Thyroid gland (tissue), 4 donors: ENCODE results near the gene LDB3. TPM values are rescaled to one million over a fixed set of nuclear protein-coding genes. Genes with fewer than 3 reads are reported as not detected.

ENCODE experiments used
- DNase-seq, 2 donors: peaks; one replicate each; pipeline ENCODE4 v3.0.0-alpha.2; 2019
- H3K27ac ChIP-seq, 3 donors: fragments of 200-600 bp; sonication (generic); 1 replicate in 2 of 3; 2 replicates in 1 of 3; pipeline ENCODE4 v1.5.1; 2016 to 2019; ENCODE audit warnings: mild to moderate bottlenecking in 1 of 3, moderate library complexity in 1 of 3
- H3K27me3 ChIP-seq: fragments of 200-600 bp; sonication (generic); one replicate; pipeline ENCODE4 v1.5.1; 2019
- H3K36me3 ChIP-seq, 2 donors: fragments of 200-600 bp; sonication (generic); one replicate each; pipeline ENCODE4 v1.5.1; 2016 to 2019
- H3K4me1 ChIP-seq, 2 donors: fragments of 200-600 bp; sonication (generic); one replicate each; pipeline ENCODE4 v1.5.1; 2017 to 2019
- H3K4me3 ChIP-seq, 3 donors: fragments of 200-600 bp; sonication (generic); replicated peaks in 1 of 3; 1 replicate in 2 of 3; 2 replicates in 1 of 3; pipeline ENCODE4 v1.5.1; 2016; ENCODE audit warnings: mild to moderate bottlenecking in 1 of 3
- H3K9me3 ChIP-seq: fragments of 200-600 bp; sonication (generic); one replicate; pipeline ENCODE4 v1.5.1; 2017
- POLR2A ChIP-seq, 2 donors: fragments of 450-650 bp; IDR thresholded peaks; one replicate each; pipeline ENCODE4 v1.6.1; 2017; ENCODE audit warnings: antibody characterized with exemption in 2 of 2, mild to moderate bottlenecking in 2 of 2, moderate library complexity in 1 of 2
- WGBS, 2 donors: methylation state at CpG; one replicate each; pipeline ENCODE4 v1.1.5; 2017; 5-methylcytosine and 5-hydroxymethylcytosine counted together
- intact Hi-C: fragments of 100-400 bp; cut with DNase I; formaldehyde crosslinking; loops from one replicate; pipeline ENCODE4 v1.15.1; 2023
- total RNA-seq, 4 donors: library from RNA; depleted of rRNA; stranded (reverse); fragments of >200 nt; gene quantifications; one replicate each; pipeline ENCODE4 v1.2.3, GENCODE V29; 2016
- TF ChIP-seq, protein P1 (sequence below), 6 experiments: fragments of 200-600 bp in 3 of 6; fragments of 450-650 bp in 3 of 6; sonication (generic) in 3 of 6; IDR thresholded peaks; one replicate each; pipeline ENCODE4 v1.5.1; 2016 to 2019; ENCODE audit warnings: antibody characterized with exemption in 6 of 6, mild to moderate bottlenecking in 2 of 6, inconsistent platforms in 1 of 6, moderate library complexity in 1 of 6

Gene LDB3, protein sequence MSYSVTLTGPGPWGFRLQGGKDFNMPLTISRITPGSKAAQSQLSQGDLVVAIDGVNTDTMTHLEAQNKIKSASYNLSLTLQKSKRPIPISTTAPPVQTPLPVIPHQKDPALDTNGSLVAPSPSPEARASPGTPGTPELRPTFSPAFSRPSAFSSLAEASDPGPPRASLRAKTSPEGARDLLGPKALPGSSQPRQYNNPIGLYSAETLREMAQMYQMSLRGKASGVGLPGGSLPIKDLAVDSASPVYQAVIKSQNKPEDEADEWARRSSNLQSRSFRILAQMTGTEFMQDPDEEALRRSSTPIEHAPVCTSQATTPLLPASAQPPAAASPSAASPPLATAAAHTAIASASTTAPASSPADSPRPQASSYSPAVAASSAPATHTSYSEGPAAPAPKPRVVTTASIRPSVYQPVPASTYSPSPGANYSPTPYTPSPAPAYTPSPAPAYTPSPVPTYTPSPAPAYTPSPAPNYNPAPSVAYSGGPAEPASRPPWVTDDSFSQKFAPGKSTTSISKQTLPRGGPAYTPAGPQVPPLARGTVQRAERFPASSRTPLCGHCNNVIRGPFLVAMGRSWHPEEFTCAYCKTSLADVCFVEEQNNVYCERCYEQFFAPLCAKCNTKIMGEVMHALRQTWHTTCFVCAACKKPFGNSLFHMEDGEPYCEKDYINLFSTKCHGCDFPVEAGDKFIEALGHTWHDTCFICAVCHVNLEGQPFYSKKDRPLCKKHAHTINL
- total RNA-seq = 1 to 10 TPM; 1.5 to 5.5 (median 1.9) TPM

DNA sequence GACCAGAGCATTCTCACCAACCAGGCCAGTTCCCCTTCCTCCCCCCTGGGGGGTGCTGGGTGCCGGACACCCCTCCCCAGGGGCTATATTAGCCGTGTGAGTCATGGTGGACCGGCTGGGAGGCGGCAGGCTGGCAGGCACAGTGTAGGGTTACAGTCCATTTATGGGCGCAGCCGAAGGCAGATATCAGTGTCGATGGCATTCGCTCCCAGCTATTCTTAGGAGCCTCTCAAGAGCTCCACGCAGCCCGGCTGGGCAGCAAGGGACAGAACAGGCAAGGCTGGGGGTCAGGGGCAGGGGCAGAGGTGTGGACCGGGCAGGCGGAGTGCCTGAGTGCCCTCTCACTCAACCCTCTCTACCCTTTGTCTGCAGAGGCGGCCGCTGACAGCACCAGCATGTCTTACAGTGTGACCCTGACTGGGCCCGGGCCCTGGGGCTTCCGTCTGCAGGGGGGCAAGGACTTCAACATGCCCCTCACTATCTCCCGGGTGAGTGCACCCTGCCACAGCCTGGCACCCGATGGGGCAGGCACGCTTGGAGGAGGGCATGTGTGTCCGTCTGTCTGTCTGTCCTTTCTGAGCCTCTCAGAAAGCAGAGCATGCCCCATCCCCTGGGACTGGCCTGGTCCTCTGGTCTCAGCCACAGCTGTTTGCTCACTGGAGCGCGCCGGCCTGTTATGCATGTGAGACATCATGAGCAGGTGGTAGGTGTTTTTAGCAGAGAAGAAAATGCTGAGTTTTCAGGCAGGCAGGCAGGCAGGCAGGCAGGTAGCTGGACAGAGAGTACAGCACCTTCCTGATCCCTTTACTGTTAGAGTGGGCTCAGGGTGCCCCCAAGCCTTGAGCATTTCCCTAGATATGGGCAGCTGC is at the start of gene LDB3:
Gene LDB3 (plus strand): TSS at position 215 of the 869 bp plus-strand sequence. CDS start 181 bp downstream, at position 396.
- 60 to 79% methylated on average over 9 to 13 of the region's 23 CpGs for WGBS, 2 donors
- Histone ChIP-seq H3K4me1 (peaks cover 15 to 23% of the 10 kb centered on the region in 2 donors), H3K4me3 (no peak within 1 kb of the TSS), H3K27ac (peak within 1 kb of the TSS in 1 of 3 donors; percentile 17), H3K27me3 (no peaks in the 10 kb centered on the region), H3K36me3 (no peaks in the 10 kb centered on the region), H3K9me3 (no peaks in the 10 kb centered on the region)
- intact Hi-C loops = no loop called here
- TF ChIP-seq, protein P1, sequence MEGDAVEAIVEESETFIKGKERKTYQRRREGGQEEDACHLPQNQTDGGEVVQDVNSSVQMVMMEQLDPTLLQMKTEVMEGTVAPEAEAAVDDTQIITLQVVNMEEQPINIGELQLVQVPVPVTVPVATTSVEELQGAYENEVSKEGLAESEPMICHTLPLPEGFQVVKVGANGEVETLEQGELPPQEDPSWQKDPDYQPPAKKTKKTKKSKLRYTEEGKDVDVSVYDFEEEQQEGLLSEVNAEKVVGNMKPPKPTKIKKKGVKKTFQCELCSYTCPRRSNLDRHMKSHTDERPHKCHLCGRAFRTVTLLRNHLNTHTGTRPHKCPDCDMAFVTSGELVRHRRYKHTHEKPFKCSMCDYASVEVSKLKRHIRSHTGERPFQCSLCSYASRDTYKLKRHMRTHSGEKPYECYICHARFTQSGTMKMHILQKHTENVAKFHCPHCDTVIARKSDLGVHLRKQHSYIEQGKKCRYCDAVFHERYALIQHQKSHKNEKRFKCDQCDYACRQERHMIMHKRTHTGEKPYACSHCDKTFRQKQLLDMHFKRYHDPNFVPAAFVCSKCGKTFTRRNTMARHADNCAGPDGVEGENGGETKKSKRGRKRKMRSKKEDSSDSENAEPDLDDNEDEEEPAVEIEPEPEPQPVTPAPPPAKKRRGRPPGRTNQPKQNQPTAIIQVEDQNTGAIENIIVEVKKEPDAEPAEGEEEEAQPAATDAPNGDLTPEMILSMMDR (IDR thresholded peaks at IDR 0.05) = no peak
- TF ChIP-seq POLR2A (IDR thresholded peaks at IDR 0.05) = no peak
- peak; percentile 20 to 35 for DNase-seq

DNA sequence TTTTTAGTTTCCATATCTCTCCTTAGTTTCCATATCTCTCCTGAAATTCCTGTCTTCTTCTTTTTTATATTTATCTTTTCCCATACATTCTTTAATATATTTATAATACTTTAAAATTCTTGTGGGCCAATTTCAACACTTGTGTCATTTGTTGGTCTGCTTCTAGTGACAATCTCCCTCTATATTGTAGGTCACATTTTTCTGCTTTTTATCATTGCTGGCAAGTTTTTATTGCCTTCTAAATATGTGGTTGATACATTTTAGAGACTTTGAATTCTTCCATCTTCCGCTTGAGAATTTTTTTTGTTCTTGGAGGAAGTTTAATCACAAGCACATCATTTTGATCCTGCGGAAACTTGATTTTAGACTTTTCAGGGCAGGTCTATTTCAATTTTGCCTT is 40.0 kb upstream of the LDB3 start:
- H3K9me3 ChIP-seq = no peaks in the 10 kb centered on the region
- TF ChIP-seq POLR2A (IDR thresholded peaks at IDR 0.05) = no peak
- TF ChIP-seq, protein P1 (IDR thresholded peaks at IDR 0.05) = no peak
- intact Hi-C loops = no loop called here
- peaks cover 7 to 17% of the 10 kb centered on the region in 2 donors for H3K4me1 ChIP-seq
- no peak overlapping the region for H3K4me3 ChIP-seq
- WGBS, 2 donors = 92 to 96% methylated on average over 2 of the region's 2 CpGs
- H3K27ac ChIP-seq = no peak overlapping the region
- H3K27me3 ChIP-seq = no peaks in the 10 kb centered on the region
- H3K36me3 ChIP-seq = no peaks in the 10 kb centered on the region
- no peak for DNase-seq

DNA sequence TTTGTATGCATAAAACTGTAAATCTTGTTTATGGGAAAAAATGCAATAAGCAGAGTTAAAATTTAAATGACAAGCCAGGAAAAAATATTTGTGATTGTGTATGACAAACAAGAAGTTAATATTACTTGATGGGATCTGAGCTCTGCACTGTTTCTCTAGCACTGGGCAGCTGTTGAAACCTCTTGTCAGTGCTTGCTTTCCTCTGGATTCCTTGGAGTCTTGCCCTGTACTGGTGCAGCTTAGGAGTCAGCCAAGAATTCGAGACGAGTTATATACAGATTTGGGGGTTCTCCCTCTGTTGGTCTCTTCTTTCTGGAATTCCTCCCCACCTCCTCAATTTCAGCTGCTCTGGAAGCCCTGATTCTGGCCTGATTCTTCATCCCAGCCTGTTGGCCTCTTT is 38.2 kb upstream of the LDB3 start:
- H3K9me3 ChIP-seq = no peaks in the 10 kb centered on the region
- TF ChIP-seq POLR2A (IDR thresholded peaks at IDR 0.05) = no peak
- TF ChIP-seq, protein P1 (IDR thresholded peaks at IDR 0.05) = no peak
- DNase-seq = peak; percentile 39 to 49
- H3K4me3 ChIP-seq = no peak overlapping the region
- WGBS, 2 donors = 8 to 17% methylated on average over 2 of the region's 2 CpGs
- no peaks in the 10 kb centered on the region for H3K36me3 ChIP-seq
- no peaks in the 10 kb centered on the region for H3K27me3 ChIP-seq
- H3K4me1 ChIP-seq = peaks cover 7 to 17% of the 10 kb centered on the region in 2 donors
- no peak overlapping the region for H3K27ac ChIP-seq
- intact Hi-C loops = no loop called here

DNA sequence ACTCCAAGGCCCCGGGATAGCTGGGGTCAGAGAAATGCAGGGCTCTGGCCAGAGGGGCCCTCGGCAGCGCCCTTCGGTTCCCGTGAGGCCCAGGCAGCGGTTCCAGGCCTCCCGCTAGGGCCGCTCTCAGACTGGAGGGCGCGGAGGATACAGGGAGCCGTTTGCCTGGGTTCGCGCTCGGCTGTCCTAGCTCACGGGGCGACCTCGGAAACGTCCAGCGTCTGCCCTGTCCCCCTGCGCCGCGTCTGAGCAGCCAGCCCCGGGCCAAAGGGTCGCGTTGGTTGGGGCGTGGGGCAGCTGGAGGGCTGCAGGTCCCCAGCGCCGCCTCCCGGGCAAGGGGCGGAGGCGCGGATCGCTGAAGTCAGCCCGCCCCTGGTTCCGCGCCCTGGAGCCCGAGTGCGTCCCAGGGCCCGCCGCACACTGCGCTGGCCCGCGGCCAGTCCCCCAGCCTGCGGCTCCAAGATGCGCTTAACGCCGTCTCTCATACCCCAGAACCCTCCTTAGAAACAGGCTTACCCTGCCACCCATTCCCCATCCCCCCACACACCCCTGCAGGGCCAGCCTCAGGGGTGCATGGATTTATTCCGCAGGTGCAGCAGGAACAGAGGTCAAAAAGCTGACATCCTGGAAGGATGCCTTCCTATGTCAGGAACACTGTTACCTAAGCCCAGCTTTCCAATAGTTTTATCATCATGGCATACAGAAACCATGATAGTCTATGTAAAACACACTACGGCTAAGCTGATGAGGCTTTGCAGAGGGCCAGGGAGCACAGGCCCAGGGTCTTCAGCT is 36.1 kb upstream of the LDB3 start:
- TF ChIP-seq, protein P1 (IDR thresholded peaks at IDR 0.05) = peak in 2 of 6 experiments; percentile 30 to 35
- TF ChIP-seq POLR2A (IDR thresholded peaks at IDR 0.05) = no peak
- Histone ChIP-seq H3K9me3 (no peaks in the 10 kb centered on the region), H3K4me3 (no peak overlapping the region), H3K27me3 (no peaks in the 10 kb centered on the region), H3K4me1 (peaks cover 7 to 17% of the 10 kb centered on the region in 2 donors), H3K36me3 (no peaks in the 10 kb centered on the region), H3K27ac (no peak overlapping the region)
- intact Hi-C loops = no loop called here
- peak; percentile 31 to 32 for DNase-seq
- WGBS, 2 donors = 23% methylated on average over 9 to 14 of the region's 49 CpGs
